Medulla oblongata (tissue), 1 donor: Measurements from ENCODE around the gene MIOS.
A peak's percentile ranks its signal among the peaks of the same experiment; 100 is the strongest.
"Not testable (repeated sequence)": the region's sequence is repeated elsewhere in the genome, so short reads cannot be mapped to it uniquely, and the experiment has no call there.

ENCODE experiments used
- DNase-seq: peaks from one replicate; pipeline ENCODE4 v3.0.0-alpha.2; 2015; ENCODE audit errors: extremely low spot score

The MIOS gene

GRCh38 chr7:7554649-7555575, 11.8 kb upstream of the MIOS start:
- no peak for DNase-seq

DNA sequence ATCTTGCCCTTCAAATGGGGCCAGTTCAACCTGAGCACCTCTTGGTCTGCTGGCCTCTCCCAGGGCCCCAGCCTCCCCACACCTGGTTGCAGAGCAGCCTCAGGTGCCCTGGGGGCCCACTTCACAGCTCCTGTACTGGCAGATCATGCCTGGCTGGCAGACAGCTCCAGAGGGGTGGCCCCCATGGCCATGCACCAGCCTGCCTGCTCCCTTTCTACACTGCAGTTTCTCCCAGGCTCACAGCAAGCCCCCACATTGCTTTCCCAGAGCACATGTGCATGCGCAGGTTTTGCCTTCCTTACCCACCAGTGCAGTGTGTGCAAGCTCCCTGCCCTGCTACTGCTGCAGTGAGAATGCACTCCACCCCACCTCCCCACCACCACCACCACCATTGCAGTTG, 9.8 kb upstream of the MIOS start:
- DNase-seq: no peak

GRCh38 chr7:7557252-7557651, 9.4 kb upstream of the MIOS start:
- no peak for DNase-seq

DNA sequence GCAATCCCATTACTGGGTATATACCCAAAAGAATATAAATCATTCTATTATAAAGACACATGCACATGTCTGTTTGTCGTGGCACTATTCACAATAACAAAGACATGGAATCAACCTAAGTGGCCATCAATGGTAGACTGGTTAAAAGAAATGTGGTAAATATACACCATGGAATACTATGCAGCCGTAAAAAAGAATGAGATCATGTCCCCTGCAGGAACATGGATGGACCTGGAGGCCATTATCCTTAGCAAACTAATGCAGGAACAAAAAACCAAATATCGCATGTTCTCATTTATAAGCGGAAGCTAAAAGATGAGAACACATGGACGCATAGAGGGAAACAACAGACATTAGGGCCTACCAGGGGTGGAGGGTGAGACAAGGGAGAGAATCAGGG, 5.1 kb upstream of the MIOS start:
- DNase-seq: not testable (repeated sequence)

DNA sequence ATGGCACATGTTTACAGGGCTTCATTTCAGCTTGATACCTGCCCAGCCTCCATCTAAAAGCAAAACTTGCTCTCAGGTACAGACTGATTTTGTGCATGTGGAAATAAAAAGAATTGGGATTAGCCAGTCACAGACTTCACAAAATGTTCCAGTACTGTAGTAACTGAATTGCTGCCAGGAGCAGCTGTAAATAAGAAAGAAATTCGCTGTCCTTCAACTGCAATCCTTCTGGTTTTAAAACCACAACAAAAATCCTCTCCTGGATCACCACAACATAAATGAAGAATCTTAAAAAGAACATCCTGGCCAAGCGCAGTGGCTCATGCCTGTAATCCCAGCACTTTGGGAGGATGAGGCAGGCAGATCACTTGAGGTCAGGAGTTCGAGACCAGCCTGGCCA, 3.9 kb upstream of the MIOS start:
- DNase-seq: no peak

DNA sequence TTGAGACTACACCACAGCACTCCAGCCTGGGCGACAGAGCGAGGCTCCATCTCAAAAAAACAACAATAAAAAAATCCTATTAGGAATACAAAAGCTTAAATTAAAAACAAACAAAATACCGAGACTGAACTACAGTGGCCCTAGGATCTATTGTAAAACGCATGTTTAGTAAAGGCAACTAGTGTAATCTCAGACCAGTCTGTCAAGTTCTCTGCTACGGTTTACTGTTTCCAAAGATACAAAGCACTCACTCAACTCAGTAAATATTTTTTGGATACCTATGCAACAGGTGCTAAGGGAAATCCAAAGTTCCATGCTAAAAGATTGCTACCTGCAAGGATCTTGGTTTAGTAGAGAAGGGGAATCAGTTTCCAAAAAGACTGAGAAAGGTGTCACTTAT, 3.4 kb upstream of the MIOS start:
- no peak for DNase-seq

- DNase-seq: no peak
These were observed 2.9 kb upstream of the MIOS start for GRCh38 chr7:7563813-7564212.

DNA sequence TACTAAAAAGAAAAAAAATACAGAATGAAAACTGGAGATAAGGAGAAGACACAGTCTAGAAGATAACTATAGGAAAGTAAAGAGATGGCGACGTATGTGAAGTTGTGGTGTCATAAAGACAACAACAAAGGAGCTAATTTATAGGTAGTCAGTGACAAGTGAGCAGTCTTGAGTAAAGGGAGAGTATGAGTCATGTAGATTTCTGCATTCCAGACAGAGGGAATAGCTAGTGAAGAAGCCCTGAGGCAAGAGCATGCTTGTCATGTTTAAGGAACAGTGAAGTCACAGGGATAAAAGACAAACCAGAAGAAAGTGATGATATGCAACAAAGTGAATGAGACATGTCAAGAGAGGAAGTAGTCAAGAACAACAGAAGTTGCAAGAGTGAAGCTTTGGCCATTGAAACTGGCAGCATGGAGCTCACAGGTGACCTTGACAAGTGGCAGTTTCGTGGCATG, 2.3 kb upstream of the MIOS start:
- peak; percentile 12 for DNase-seq

DNA sequence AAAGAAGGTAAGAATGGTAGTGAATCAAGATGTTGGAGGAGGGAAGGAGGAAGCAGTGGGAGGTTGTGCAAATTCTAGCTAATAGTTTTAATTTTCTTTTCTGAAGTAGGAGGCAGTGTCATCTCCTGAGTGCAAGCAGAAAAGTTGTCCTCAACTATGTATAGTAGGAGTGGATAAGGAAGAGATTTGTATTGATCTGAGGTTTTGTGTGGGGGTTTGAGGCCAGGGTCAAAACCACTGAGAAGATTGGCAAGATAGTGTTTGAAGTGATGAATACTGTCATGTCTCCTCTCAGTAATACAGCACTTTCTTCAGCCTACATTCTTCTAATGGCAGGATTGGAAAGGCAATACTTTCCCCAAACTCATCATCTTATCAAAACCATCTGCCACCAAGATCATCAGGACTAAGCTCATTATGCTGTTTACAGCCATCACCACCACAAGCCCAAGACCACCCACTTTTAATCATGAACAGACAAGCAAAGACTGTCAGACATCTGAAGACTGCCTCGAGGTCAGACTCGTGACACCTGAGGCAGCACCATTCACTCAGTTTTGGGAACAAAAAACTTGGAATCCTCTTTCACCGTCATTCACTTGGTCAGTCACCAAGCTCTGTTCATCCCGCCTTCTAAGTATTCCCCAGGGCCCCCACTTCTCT, 1.5 kb upstream of the MIOS start:
- DNase-seq: no peak

DNA sequence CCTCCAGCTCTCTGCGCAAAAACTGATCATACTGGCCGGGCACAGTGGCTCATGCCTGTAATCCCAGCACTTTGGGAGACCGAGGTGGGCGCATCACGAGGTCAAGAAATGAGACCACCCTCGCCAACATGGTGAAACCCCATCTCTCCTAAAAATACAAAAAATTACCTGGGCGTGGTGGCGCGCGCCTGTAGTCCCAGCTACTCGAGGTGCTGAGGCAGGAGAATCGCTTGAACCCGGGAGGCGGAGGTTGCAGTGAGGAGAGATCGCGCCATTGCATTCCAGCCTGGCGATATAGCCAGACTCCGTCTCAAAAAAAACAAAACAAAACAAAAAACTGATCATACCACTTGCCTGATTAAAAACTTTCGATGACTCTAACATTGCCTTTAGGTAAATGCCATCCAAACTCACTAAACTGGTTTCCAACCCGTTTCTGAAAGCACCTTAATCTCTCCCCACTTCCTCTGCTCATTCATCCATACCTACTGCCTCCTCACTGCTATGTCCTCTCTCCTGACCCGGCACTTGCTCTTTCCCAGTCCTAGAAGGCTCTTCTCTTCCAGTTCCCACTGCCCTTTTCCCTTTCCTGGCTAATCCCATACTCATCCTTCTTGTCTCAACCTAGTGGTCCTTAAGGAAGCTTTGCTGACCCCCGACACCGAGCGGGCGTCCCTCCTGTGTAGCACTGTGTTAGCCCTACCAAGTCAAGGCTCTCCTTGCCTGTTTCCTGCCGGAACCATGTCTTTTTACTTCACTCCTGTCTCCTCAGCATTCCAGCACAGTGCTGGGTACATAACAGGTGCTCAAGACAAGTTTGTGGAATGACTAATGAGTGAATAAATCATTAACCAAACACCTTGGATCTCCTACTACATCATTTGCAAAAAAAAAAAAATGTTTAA, 686 bp upstream of the MIOS start:
- peak; percentile 25 for DNase-seq

DNA sequence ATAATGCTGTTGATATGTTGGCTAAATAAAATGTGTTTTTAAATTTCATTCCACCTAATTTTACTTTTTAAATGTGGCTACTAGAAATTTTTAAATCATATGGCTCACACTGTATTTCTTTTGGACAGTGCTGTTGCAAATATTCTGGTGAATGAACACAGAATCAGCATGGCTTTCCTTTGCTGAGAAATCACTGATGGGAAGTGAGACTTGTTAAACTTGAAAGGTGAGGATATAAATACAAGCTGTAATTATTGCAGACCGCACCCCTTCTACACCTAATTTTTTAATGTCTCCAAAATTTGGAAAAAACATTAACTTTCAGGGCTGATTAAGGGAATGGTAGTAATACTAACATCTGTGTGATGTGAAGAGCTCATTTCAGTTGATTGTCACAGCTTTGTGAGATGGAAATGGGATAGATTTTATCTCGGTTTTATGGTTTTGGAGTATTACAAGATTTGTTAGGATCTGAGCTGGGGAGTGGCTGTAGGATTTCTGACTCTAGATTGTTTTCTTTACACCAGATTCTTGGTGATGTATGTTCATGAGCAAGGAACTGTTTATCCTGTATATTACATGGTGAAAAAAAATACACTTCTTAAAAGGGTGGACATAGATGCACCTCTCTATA, 1.3 kb downstream of the MIOS start:
- no peak for DNase-seq

DNA sequence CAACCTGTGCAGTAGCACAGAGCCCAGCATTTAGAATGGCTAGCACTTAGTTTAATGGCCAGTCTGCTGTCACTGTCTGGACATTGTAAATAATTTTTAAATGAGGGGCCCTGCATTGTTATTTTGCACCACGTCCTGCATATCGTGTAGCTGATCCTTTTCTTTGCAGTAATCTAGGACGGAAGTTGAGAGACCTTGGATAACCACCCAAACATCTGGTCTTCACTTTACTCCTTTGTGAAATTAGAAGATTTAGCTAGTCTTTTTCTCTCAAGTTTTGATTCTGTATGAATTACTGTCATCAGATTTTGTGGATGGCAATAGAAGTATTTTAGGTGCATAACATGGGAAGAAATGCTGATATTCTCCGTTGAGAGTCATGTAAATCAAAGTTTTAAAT, 1.9 kb downstream of the MIOS start:
- no peak for DNase-seq

DNA sequence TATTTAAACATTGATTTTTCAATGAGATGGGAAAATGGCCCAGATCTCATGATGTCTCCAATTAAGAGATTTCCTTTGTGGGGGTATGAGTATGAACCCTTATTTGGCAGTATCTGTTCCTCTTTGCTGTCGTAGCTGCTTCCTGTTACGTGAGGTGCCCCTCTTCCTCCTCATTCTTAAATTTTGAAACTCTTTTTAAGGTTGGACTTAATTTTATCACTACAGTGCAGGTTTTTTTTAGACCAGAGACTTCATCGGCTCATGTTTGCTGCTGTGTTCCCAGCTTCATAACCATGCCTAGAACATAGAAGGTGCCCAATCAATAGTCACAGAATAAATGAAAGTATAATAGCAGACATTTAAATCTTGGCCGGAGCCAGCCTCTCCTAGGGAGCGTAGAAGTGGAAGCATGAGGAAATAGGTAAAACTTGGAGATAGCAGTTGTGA, 2.4 kb downstream of the MIOS start:
- DNase-seq: peak; percentile 47

DNA sequence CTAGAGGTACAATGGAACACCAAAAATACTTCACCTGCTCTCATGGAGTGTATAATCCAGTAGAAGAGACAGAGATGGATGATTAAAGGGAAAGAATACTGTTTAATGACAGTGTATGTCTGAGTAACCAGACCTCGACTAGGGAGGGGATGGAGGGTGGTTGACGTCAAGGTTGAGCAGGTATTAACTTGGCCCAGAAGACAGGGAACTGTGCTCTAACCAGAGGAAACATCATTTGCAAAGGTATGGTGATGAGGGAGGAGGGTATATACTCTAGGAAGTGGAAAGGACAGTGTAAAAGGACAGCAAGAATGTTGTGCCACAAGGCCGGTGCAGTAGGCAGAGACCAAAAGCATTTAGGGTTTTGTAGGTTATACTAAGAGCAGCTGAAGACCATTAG, 2.9 kb downstream of the MIOS start:
- DNase-seq: no peak

- no peak for DNase-seq
These were observed 3.9 kb downstream of the MIOS start for GRCh38 chr7:7570584-7570983.

DNA sequence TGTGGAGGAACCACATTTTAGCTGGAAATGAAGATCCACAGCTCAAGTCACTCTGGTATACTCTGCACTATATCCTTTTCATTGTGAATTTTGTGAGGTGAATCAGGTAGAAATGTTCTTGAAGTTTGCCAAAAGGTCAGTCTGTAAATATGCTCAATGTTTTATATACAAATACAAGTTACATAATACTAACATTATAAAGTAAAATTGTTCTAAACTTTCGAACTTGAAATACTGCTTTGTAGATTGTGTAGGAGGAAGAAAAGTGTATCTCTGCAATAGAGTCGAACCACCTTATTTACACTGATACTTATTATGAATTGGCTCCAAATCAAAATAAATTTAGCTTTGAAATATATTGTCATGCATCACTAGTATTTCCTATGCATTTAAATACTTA, 7.0 kb downstream of the MIOS start:
- no peak for DNase-seq

- DNase-seq: no peak
These were observed 9.7 kb downstream of the MIOS start for GRCh38 chr7:7576344-7576743.

GRCh38 chr7:7577888-7578287, 11.2 kb downstream of the MIOS start:
- DNase-seq: no peak

DNA sequence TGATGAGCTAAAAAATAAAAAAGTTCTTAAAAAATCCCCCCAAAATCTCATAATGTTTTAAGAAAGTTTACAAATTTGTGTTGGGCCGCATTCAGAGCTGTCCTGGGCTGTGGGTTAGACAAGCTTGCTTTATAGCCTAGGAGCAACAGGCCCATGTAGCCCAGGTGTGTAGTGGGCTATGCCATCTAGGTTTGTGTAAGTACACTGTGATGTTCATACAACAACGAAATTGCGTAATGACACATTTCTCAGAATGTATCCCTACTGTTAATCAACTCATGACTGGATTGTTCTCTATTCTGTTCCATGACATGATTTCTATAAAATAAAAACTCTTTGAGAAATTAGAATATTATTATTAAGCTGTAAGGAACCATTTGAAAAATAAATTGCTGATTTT, 13.0 kb downstream of the MIOS start:
- DNase-seq: no peak

- DNase-seq: no peak
These were observed 15.0 kb downstream of the MIOS start for GRCh38 chr7:7581531-7582179.

DNA sequence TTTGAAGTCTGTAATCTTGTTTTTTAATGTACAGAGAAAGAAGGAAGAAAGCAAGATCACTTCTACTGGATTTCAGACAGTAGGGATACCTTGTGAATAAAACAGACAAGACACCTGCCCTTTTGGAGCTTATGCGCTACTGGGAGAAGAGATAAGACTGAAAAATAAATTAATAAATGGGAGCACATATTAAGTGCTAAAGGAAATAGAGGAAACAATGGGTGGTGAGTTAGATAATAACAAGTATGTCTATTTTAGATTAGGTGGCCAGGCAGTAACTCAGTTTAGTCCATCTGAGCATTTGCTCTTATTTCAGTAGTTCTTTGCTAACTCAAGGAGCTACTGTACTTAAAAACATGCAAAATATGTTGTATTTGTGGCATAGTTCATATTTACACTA, 15.9 kb downstream of the MIOS start:
- DNase-seq: no peak
